Testis (tissue), 2 donors: ENCODE data around the gene CLCA2.

ENCODE experiments used
- POLR2A ChIP-seq: fragments of 450-650 bp; IDR thresholded peaks from one replicate; pipeline ENCODE4 v1.6.1; 2017; ENCODE audit warnings: antibody characterized with exemption, mild to moderate bottlenecking, moderate library complexity
- TF ChIP-seq, protein P1 (sequence below), 3 experiments: fragments of 450-650 bp in 2 of 3; fragments of 200-600 bp in 1 of 3; sonication (generic) in 1 of 3; IDR thresholded peaks; one replicate each; pipeline ENCODE4 v1.5.1; 2016 to 2019; ENCODE audit warnings: antibody characterized with exemption in 3 of 3, mild to moderate bottlenecking in 2 of 3, moderate library complexity in 1 of 3

GRCh38 chr1:86464819-86465218 is 40.8 kb downstream of the CLCA2 start:
- TF ChIP-seq, protein P1, sequence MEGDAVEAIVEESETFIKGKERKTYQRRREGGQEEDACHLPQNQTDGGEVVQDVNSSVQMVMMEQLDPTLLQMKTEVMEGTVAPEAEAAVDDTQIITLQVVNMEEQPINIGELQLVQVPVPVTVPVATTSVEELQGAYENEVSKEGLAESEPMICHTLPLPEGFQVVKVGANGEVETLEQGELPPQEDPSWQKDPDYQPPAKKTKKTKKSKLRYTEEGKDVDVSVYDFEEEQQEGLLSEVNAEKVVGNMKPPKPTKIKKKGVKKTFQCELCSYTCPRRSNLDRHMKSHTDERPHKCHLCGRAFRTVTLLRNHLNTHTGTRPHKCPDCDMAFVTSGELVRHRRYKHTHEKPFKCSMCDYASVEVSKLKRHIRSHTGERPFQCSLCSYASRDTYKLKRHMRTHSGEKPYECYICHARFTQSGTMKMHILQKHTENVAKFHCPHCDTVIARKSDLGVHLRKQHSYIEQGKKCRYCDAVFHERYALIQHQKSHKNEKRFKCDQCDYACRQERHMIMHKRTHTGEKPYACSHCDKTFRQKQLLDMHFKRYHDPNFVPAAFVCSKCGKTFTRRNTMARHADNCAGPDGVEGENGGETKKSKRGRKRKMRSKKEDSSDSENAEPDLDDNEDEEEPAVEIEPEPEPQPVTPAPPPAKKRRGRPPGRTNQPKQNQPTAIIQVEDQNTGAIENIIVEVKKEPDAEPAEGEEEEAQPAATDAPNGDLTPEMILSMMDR (IDR thresholded peaks at IDR 0.05): no peak
- no peak for TF ChIP-seq POLR2A
